ENCODE data around the gene MROH8.
"Not testable (repeated sequence)": the region's sequence is repeated elsewhere in the genome, so short reads cannot be mapped to it uniquely, and the experiment has no call there.

Gene MROH8

DNA sequence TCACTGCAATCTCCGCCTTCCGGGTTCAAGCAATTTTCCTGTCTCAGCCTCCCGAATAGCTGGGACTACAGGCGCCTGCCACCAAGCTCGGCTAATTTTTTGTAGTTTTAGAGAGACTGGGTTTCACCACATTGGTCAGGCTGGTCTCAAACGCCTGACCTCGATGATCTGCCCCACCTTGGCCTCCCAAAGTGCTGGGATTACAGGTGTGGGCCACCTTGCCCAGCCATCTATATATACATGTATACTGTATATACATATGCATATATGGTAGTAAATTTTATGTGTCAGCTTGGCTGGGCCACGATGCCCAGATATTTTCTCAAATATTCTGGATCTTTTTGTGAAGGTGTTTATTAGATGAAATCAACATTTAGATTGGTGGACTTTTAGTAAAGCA lies 102.3 kb downstream of the MROH8 start:
- no peak for DNase-seq

DNA sequence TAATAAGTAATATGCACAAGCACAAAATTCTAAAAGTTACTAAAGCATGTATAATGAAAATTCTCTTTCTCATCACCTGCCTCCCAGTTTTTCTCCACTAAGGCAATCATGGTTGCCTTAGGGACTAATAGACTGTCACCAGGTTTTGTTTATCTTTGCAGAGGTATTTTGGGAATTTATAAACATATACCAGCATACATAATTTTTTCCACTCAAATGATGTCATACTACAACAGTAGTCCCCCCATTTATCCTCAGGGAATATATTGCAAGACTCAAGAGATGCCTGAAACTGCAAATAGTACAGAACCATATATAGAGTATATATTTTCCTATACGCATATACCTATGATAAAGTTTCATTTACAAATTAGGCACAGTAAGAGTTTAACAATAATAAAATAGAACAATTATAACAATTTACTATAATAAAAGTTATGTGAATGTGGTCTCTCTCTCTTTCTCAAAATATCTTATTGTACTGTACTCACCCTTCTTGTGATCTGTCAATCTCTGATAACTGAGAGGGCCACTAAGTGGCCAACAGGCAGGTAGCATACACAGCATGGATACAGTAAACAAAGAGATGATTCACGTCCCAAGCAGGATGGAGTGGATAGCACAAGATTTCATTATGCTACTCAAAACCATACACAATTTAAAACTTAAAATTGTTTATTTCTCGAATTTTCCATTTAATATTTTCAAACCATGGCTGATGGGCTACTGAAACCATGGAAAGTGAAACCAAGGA lies 103.2 kb downstream of the MROH8 start:
- no peak for DNase-seq

DNA sequence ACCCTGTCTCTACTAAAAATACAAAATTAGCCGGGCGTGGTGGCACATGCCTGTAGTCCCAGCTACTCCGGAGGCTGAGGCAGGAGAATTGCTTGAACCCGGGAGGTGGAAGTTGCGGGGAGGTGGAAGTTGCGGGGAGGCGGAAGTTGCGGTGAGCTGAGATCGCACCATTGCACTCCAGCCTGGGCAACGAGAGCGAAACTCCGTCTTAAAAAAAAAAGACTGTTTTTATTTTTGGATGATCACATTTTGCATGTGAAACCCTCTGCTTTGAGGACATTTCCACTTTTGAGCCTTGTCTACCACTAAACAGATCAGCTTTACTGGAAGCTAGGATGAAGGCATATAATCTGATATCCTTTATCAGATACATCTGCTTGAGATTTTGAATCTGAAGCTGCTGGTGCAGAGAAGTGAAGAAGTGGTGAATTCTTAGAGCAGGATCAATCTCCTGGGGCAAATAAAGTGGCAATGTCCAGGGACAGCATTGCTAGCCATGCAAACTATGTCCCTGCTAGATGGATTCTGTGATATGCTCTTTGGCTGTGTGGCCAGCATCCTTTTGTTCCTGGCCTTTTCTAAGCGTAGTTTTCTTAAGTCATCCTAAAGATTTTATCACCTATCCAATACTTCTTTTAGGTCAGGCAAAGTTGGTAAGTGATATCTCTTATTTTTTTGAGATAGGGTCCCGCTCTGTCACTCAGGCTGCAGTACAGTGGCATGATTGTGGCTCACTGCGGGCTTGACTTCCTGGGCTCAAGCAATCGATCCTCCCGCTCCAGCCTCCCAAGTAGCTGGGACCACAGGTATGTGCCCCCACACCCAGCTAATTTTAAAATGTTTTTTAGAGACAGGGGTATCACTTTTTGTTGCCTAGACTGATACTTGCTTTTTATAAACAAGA lies 106.8 kb downstream of the MROH8 start:
- no peak for DNase-seq

DNA sequence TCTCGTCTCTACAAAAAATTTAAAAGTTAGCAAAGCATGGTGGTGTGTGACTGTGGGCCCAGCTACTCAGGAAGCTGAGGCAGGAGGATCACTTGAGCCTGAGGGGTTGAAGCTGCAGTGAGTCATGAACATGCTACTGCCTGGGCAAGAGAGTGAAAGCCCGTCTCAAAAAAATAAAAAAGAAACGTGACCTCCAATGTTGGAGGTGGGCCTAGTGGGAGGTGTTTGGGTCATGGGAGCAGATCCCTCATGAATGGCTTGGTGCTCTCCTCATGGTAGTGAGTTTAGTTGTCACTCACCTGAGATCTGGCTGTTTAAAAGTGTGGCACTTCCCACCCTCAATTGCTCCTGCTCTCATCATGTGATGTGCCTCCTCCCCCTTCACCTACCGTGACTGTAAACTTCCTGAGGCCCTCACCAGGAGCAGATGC lies 107.9 kb downstream of the MROH8 start:
- DNase-seq = peak in 1 of 2 donors; percentile 38

DNA sequence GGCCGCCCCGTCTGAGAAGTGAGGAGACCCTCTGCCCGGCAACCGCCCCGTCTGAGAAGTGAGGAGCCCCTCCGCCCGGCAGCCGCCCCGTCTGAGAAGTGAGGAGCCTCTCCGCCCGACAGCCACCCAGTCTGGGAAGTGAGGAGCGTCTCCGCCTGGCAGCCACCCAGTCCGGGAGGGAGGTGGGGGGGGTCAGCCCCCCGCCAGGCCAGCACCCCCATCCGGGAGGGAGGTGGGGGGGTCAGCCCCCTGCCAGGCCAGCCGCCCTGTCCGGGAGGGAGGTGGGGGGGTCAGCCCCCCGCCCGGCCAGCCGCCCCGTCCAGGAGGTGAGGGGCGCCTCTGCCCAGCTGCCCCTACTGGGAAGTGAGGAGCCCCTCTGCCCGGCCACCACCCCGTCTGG lies 109.8 kb downstream of the MROH8 start:
- not testable (repeated sequence) for DNase-seq

DNA sequence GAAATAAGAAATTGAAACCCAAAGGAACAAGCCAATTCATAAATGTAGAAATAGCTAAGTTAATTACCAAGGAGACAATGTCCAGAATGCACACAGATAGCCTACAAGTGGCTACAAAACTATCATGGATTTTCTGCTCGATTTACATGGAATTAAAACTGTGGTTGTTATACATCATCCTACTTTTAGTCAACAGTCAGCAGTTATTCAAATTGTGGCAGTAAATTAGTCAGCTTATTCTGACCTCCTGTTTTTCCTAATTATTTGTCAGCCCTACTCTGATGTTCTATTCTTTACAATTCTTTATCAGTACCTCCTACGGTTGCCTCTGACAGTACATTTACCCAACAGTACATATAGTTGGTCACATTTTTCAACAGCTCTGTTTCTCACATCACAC lies 113.2 kb downstream of the MROH8 start:
- DNase-seq = no peak

DNA sequence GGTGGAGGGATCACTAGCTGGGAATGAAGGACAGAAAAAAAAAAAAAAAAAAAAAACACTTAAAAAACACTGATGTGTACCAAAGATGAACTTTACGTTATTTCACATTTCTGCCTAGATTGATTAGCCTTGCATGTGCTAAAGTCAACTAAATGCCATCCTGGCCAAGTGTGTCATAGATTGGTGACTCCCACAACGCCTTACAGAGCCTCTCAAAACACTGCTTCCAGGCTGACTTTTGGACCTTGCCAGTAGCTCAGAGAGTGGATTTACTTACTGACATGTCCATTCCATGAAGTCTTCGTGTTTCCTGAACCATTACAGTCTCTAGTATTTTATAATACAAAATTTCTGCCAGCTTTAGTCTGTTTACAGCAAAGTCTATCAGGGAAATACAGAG lies 124.1 kb downstream of the MROH8 start:
- DNase-seq = no peak

DNA sequence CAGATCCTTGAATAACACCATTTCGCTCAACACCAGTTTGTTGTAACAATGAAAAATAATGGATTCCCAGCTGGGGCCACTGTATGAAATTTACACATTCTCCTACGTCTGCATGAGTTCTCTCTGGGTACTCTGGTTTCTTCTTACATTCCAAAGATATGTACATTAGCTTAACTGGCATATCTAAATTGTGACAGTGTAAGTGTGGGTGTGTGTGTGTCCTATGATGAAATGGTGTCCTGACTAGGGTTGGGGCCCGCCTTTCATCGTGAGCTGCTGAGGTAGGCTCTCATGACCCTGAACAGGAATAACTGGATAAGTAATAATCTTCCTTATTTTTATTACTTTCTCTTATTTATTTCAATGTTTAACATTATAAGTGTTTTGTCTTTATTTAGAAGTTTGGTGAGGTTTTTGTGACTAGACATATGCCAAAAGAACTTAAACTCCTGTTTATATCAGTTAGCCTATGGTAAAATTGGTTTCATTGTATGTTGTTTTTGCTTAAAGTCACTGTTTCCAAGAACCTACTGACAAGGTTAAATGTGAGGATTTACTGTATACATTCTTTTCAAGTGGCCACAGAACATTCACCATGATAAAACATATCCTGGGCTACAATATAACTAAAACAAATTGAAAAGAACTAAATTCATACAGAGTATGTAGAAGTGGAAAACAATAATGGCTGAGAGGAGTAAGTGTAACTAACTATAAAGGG lies 126.0 kb downstream of the MROH8 start:
- DNase-seq = no peak

All from CD4-positive, alpha-beta T cell treated with Interleukin-4 for 1 hour (primary cell).